ENCODE measurements around the gene GPRC5A. TPM values are rescaled to one million over a fixed set of nuclear protein-coding genes. Genes with fewer than 3 reads are reported as not detected.

GPRC5A gene
- total RNA-seq, 4 donors from 2014 or later: 7.0 to 166 (median 116) TPM

- 30 to 53% methylated on average over 10 to 14 of the region's 14 CpGs for WGBS, 2 donors (ENCODE audit: low coverage in 1 of 2)
- Histone ChIP-seq H3K4me3 (no peak overlapping the region), H3K36me3 (no peaks in the 10 kb centered on the region), H3K27ac (peak overlapping the region; percentile 33 to 74 (median 67)), H3K9me3 (no peaks in the 10 kb centered on the region), H3K27me3 (no peaks in the 10 kb centered on the region), H3K4me1 (peaks cover 0 to 55% (median 18%) of the 10 kb centered on the region in 4 donors)
- in situ Hi-C loops (cut with MboI; ENCODE audit: low pct_ligation_motif_present in 1 of 4, low pct_unique_long_range_greater_than_20kb in 1 of 4, low sequenced_read_pairs in 3 of 4): no loop called here
- DNase-seq: peak; percentile 80
- intact Hi-C loops (cut with DNase I; ENCODE audit: low total_unique reads): no loop called here
- TF ChIP-seq POLR2A (IDR thresholded peaks at IDR 0.05) (no peak), EP300 (IDR thresholded peaks at IDR 0.05; ENCODE audit: low read depth) (peak; percentile 36), POLR2AphosphoS5 (IDR thresholded peaks at IDR 0.05) (peak in 2 of 3 donors; percentile 63 to 86)
These were observed 12.6 kb downstream of the GPRC5A start for GRCh38 chr12:12903642-12904609.

- 83 to 98% methylated on average over 4 to 5 of the region's 5 CpGs for WGBS, 2 donors (ENCODE audit: low coverage in 1 of 2)
- Histone ChIP-seq H3K27me3 (no peaks in the 10 kb centered on the region), H3K36me3 (no peaks in the 10 kb centered on the region), H3K9me3 (no peaks in the 10 kb centered on the region), H3K27ac (no peak overlapping the region), H3K4me3 (no peak overlapping the region), H3K4me1 (peaks cover 0 to 46% (median 18%) of the 10 kb centered on the region in 4 donors)
- intact Hi-C loops (cut with DNase I; ENCODE audit: low total_unique reads): no loop called here
- DNase-seq: no peak
- TF ChIP-seq EP300 (IDR thresholded peaks at IDR 0.05; ENCODE audit: low read depth): no peak
- TF ChIP-seq POLR2A (IDR thresholded peaks at IDR 0.05): no peak
- no peak for TF ChIP-seq POLR2AphosphoS5 (IDR thresholded peaks at IDR 0.05)
- TF ChIP-seq CTCF (IDR thresholded peaks at IDR 0.05): no peak
- in situ Hi-C loops (cut with MboI; ENCODE audit: low pct_ligation_motif_present in 1 of 4, low pct_unique_long_range_greater_than_20kb in 1 of 4, low sequenced_read_pairs in 3 of 4): no loop called here
These were observed 16.2 kb downstream of the GPRC5A start for GRCh38 chr12:12907552-12907951.

GRCh38 chr12:12908252-12908651 lies 16.9 kb downstream of the GPRC5A start:
- Histone ChIP-seq H3K36me3 (peaks cover 0 to 6% (median 0%) of the 10 kb centered on the region in 4 donors), H3K4me3 (no peak overlapping the region), H3K27me3 (no peaks in the 10 kb centered on the region), H3K4me1 (peaks cover 0 to 39% (median 16%) of the 10 kb centered on the region in 4 donors), H3K9me3 (no peaks in the 10 kb centered on the region), H3K27ac (no peak overlapping the region)
- TF ChIP-seq POLR2AphosphoS5 (IDR thresholded peaks at IDR 0.05): no peak
- in situ Hi-C loops (cut with MboI; ENCODE audit: low pct_ligation_motif_present in 1 of 4, low pct_unique_long_range_greater_than_20kb in 1 of 4, low sequenced_read_pairs in 3 of 4): no loop called here
- no peak for DNase-seq
- intact Hi-C loops (cut with DNase I; ENCODE audit: low total_unique reads): no loop called here
- 88 to 100% methylated on average over 2 to 14 of the region's 14 CpGs for WGBS, 2 donors (ENCODE audit: low coverage in 1 of 2)

- in situ Hi-C loops (cut with MboI; ENCODE audit: low pct_ligation_motif_present in 1 of 4, low pct_unique_long_range_greater_than_20kb in 1 of 4, low sequenced_read_pairs in 3 of 4): no loop called here
- intact Hi-C loops (cut with DNase I; ENCODE audit: low total_unique reads): no loop called here
- no peak overlapping the region for H3K27ac ChIP-seq
These were observed 17.3 kb downstream of the GPRC5A start for GRCh38 chr12:12908711-12909110.

More at GRCh38 chr12:12908711-12909110, 17.3 kb downstream of the GPRC5A start:
- Histone ChIP-seq H3K4me3 (no peak overlapping the region), H3K36me3 (peaks cover 0 to 6% (median 0%) of the 10 kb centered on the region in 4 donors), H3K4me1 (peaks cover 0 to 34% (median 14%) of the 10 kb centered on the region in 4 donors), H3K27me3 (no peaks in the 10 kb centered on the region), H3K9me3 (no peaks in the 10 kb centered on the region)
- no peak for TF ChIP-seq POLR2A (IDR thresholded peaks at IDR 0.05)
- TF ChIP-seq CTCF (IDR thresholded peaks at IDR 0.05): no peak
- no peak for TF ChIP-seq POLR2AphosphoS5 (IDR thresholded peaks at IDR 0.05)
- no peak for TF ChIP-seq EP300 (IDR thresholded peaks at IDR 0.05; ENCODE audit: low read depth)
- DNase-seq: no peak
- 92 to 95% methylated on average over 7 to 12 of the region's 12 CpGs for WGBS, 2 donors (ENCODE audit: low coverage in 1 of 2)
